Naive B cell (primary cell): ENCODE measurements around the gene HSF2BP. TPM values are rescaled to one million over a fixed set of nuclear protein-coding genes. Genes with fewer than 3 reads are reported as not detected.
"Not testable (repeated sequence)": the region's sequence is repeated elsewhere in the genome, so short reads cannot be mapped to it uniquely, and the experiment has no call there.

Experiments
- ATAC-seq, 2 donors: fragments of 150-1000 bp; cut with Tn5 transposase; 2 replicates each; pipeline ENCODE4 v1.10.0; 2021; ENCODE audit warnings: low read depth in 2 of 2, mild to moderate bottlenecking in 2 of 2, moderate library complexity in 2 of 2
- DNase-seq: peaks from one replicate; pipeline ENCODE4 v3.0.0; 2022
- H3K27ac Mint-ChIP-seq, 6 donors: one replicate each; pipeline ENCODE4 v1.8.0; 2020 to 2022; ENCODE audit warnings: mild to moderate bottlenecking in 6 of 6, mixed read lengths in 6 of 6, moderate library complexity in 5 of 6, inconsistent platforms in 2 of 6
- H3K27me3 Mint-ChIP-seq, 3 donors: one replicate each; pipeline ENCODE4 v1.8.0; 2021 to 2022; ENCODE audit warnings: mixed read lengths in 3 of 3, mild to moderate bottlenecking in 1 of 3
- H3K36me3 Mint-ChIP-seq, 2 donors: one replicate each; pipeline ENCODE4 v1.8.0; 2020 to 2022; ENCODE audit warnings: mixed read lengths in 2 of 2, inconsistent platforms in 1 of 2, mild to moderate bottlenecking in 1 of 2
- H3K4me1 Mint-ChIP-seq, 3 donors: one replicate each; pipeline ENCODE4 v1.8.0; 2020 to 2022; ENCODE audit warnings: mixed read lengths in 3 of 3, inconsistent platforms in 1 of 3, mild to moderate bottlenecking in 1 of 3, moderate library complexity in 1 of 3
- H3K4me3 Mint-ChIP-seq, 8 donors: one replicate each; pipeline ENCODE4 v1.8.0; 2020 to 2022; ENCODE audit warnings: mild to moderate bottlenecking in 8 of 8, mixed read lengths in 8 of 8, moderate library complexity in 8 of 8, inconsistent platforms in 2 of 8
- H3K9me3 Mint-ChIP-seq, 7 donors: one replicate each; pipeline ENCODE4 v1.8.0; 2020 to 2022; ENCODE audit warnings: mixed read lengths in 7 of 7, mild to moderate bottlenecking in 5 of 7, inconsistent platforms in 2 of 7, moderate library complexity in 1 of 7
- polyA plus RNA-seq, 6 donors: library from polyadenylated mRNA; unstranded; fragments of 300-500 nt; fragmentation: Illumina TruSeq; gene quantifications; one replicate each; pipeline ENCODE4 v1.2.3, GENCODE V29; 2021; ENCODE audit warnings: low read depth in 6 of 6

Gene HSF2BP
- polyA plus RNA-seq, 6 donors from 2014 or later = 0.13 to 1.2 (median 0.49) TPM; not detected in 2

DNA sequence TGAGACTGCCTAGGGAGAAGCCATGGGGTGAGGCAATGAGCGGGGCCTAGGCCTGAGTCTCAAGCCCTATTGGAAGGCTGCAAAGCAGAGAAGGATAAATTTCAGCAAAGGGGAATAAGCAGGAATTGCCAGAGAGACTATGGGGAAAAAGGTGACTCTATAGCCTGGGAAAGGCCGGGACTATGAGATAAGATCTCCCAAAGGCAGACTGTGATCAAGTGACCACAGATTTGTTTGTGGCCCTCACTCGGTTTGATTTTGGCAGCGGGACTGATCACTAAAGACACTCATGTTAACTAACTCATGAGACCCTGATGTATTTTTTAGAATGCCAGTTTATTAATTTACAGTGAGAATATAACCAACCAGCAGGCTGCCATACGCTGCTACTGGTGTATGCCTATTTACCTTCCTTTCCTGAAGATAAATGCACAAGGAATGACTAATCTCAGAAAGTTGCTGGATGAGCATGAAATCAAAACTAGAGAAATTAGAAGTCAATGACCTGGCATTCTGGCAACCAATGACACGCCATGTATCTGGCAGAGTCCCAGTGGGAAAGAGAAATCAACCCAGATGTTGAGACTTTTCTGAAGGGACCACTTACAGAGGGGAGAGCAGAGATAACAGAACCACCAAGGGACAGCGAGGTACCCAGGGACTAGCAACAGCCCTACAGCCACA, 4.3 kb downstream of the HSF2BP start:
- DNase-seq (no peak), ATAC-seq (no peak)
- H3K4me1 Mint-ChIP-seq = peaks cover 3 to 13% (median 10%) of the 10 kb centered on the region in 3 donors
- H3K27me3 Mint-ChIP-seq = peaks cover 0 to 7% (median 0%) of the 10 kb centered on the region in 3 donors
- no peaks in the 10 kb centered on the region for H3K9me3 Mint-ChIP-seq
- H3K4me3 Mint-ChIP-seq = peak overlapping the region in 2 of 8 donors; percentile 7 to 69
- H3K27ac Mint-ChIP-seq = peak overlapping the region in 1 of 6 donors; percentile 69
- no peaks in the 10 kb centered on the region for H3K36me3 Mint-ChIP-seq

DNA sequence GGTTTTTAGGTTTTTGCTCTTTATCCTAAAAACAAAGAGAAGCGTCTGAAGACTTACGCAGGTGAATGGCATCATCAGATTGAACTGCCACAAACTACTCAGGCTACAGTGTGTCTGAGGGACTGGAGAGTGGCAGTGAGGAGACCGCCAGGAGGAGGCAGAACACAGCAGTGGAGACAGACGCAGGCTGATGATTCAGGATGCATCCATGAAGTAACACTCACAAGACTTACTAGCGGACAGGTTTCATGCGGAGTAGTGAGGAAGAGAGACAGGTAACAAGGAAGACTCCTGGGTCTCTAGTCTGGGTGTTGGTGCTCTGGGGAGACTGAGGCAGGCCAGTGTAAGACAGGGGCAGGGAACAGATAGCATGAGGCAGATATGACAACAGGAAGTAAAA, 5.7 kb downstream of the HSF2BP start:
- peaks cover 0 to 6% (median 3%) of the 10 kb centered on the region in 3 donors for H3K4me1 Mint-ChIP-seq
- no peak overlapping the region for H3K27ac Mint-ChIP-seq
- no peaks in the 10 kb centered on the region for H3K36me3 Mint-ChIP-seq
- DNase-seq (no peak), ATAC-seq (no peak)
- no peaks in the 10 kb centered on the region for H3K9me3 Mint-ChIP-seq
- H3K27me3 Mint-ChIP-seq = peaks cover 0 to 7% (median 0%) of the 10 kb centered on the region in 3 donors
- peak overlapping the region in 1 of 8 donors; percentile 46 for H3K4me3 Mint-ChIP-seq

DNA sequence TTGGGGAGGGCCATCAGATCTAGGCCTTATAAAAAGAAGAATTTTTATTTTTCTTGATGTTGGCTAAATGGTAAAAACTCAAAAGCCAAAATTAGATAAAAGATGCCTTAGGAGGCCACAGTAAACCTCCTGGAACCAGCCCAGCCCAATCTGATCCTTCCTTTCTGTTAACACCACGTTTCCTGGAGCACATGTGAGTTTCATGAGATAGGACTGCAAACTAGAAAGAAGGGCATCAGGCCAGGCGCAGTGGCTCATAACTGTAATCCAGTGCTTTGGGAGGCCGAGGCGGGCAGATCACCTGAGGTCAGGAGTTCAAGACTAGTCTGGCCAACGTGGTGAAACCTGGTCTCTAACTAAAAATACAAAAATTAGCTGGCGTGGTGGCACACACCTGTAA, 6.7 kb downstream of the HSF2BP start:
- H3K27me3 Mint-ChIP-seq = peaks cover 0 to 7% (median 0%) of the 10 kb centered on the region in 3 donors

DNA sequence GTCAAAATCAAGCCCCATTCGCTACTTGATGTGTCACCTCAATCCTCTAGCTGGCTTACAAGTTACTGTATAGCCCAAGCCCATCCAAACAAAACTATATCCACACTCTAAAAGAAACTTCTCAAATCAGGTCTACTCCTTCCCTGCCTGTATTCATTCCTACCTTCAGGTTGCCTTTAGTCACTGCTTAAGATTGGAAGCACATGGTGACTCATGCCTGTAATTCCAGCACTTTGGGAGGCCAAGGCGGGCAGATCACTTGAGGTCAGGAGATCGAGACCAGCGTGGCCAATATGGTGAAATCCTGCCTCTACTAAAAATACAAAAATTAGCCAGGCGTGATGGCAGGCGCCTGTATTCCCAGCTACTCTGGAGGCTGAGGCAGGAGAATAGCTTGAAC, 7.4 kb downstream of the HSF2BP start:
- H3K4me3 Mint-ChIP-seq, ATAC-seq, H3K9me3 Mint-ChIP-seq, H3K27me3 Mint-ChIP-seq, H3K4me1 Mint-ChIP-seq, DNase-seq, H3K36me3 Mint-ChIP-seq: not testable (repeated sequence)
- H3K27ac Mint-ChIP-seq = peak overlapping the region in 1 of 6 donors; percentile 85

More for the DNA sequence above, 6.7 kb downstream of the HSF2BP start:
- no peaks in the 10 kb centered on the region for H3K9me3 Mint-ChIP-seq
- no peak overlapping the region for H3K27ac Mint-ChIP-seq
- no peaks in the 10 kb centered on the region for H3K36me3 Mint-ChIP-seq
- H3K4me3 Mint-ChIP-seq = no peak overlapping the region
- peaks cover 0 to 6% (median 3%) of the 10 kb centered on the region in 3 donors for H3K4me1 Mint-ChIP-seq
- no peak for DNase-seq
- no peak for ATAC-seq

- Mint-ChIP-seq H3K4me3 (peak overlapping the region in 1 of 8 donors; percentile 33), H3K9me3 (no peaks in the 10 kb centered on the region)
- ATAC-seq = no peak
Observed at GRCh38 chr21:43648171-43648570, 11.1 kb downstream of the HSF2BP start.

DNA sequence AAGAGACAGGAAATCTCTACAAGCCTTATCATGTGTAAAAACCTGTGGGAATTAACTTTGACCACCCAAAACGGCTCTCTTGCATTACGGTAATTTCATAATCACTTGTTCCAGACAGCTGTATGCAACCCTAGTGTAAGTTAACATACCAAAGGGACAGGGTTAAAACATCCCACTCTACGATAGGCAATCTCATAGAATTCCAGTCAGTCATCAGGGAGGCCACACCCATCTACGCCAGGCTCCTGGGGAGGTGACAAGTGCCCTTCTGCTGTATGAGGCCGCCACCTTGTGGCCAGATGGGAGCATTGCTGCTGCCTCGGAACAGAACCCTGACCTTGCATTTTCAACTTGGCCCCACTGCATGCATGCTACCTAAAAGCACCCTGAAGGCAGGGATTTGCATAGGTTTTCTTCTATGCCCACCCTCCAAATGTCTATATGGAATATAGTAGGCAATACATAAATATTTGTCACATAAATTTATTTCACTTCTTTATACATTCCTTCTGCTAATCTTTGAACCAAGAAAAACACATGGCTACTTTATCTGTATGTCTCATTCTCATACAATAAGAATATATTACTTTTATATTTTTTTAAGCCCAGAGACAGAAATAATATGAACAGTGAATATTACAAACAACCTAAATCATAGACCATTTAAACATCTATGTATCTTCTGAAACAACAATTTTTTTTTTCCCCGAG, 12.6 kb downstream of the HSF2BP start:
- DNase-seq (peak; percentile 79), ATAC-seq (peak; percentile 77 to 85)
- peak overlapping the region in 7 of 8 donors; percentile 2 to 76 (median 44) for H3K4me3 Mint-ChIP-seq
- no peaks in the 10 kb centered on the region for H3K36me3 Mint-ChIP-seq
- peaks cover 0 to 7% (median 0%) of the 10 kb centered on the region in 3 donors for H3K27me3 Mint-ChIP-seq
- H3K27ac Mint-ChIP-seq = peak overlapping the region; percentile 51 to 92 (median 86)
- no peaks in the 10 kb centered on the region for H3K9me3 Mint-ChIP-seq
- peaks cover 12 to 19% (median 15%) of the 10 kb centered on the region in 3 donors for H3K4me1 Mint-ChIP-seq

More at GRCh38 chr21:43648171-43648570, 11.1 kb downstream of the HSF2BP start:
- no peak overlapping the region for H3K27ac Mint-ChIP-seq
- DNase-seq = no peak
- H3K27me3 Mint-ChIP-seq = peaks cover 0 to 7% (median 0%) of the 10 kb centered on the region in 3 donors
- no peaks in the 10 kb centered on the region for H3K36me3 Mint-ChIP-seq
- peaks cover 12 to 19% (median 15%) of the 10 kb centered on the region in 3 donors for H3K4me1 Mint-ChIP-seq

DNA sequence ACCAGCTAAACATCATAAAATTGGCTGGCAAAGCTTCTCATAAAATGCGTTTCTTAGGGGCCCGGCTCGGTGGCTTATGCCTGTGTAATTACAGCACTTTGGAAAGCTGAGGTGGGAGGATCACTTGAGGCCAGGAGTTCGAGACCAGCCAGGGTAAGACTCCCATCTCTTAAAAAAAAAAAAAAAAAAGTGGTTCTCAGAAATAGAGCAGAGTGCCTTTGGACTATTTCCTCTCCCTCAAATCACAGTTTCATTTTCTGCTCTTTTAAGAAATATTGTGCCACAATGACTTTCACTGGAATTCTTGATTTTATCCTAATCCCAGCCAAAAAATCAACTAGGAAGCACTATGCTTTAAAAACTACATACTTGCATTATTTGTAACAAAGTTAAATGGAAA, 13.3 kb downstream of the HSF2BP start:
- H3K4me3 Mint-ChIP-seq = peak overlapping the region in 6 of 8 donors; percentile 18 to 76 (median 70)
- no peaks in the 10 kb centered on the region for H3K9me3 Mint-ChIP-seq
- peaks cover 12 to 19% (median 15%) of the 10 kb centered on the region in 3 donors for H3K4me1 Mint-ChIP-seq
- ATAC-seq = peak in 1 of 2 donors; percentile 8
- H3K27ac Mint-ChIP-seq = peak overlapping the region; percentile 52 to 92 (median 84)
- DNase-seq = no peak
- H3K27me3 Mint-ChIP-seq = peaks cover 0 to under 1% (median 0%) of the 10 kb centered on the region in 3 donors
- no peaks in the 10 kb centered on the region for H3K36me3 Mint-ChIP-seq

GRCh38 chr21:43645136-43645891, 14.0 kb downstream of the HSF2BP start:
- peaks cover 12 to 19% (median 15%) of the 10 kb centered on the region in 3 donors for H3K4me1 Mint-ChIP-seq
- no peaks in the 10 kb centered on the region for H3K36me3 Mint-ChIP-seq
- peak overlapping the region; percentile 52 to 92 (median 84) for H3K27ac Mint-ChIP-seq
- peak overlapping the region in 6 of 8 donors; percentile 18 to 76 (median 70) for H3K4me3 Mint-ChIP-seq
- no peaks in the 10 kb centered on the region for H3K27me3 Mint-ChIP-seq
- peak; percentile 81 to 87 for ATAC-seq
- peak; percentile 71 for DNase-seq
- H3K9me3 Mint-ChIP-seq = no peaks in the 10 kb centered on the region

- Mint-ChIP-seq H3K36me3 (no peaks in the 10 kb centered on the region), H3K4me3 (peak overlapping the region in 1 of 8 donors; percentile 22), H3K9me3 (no peaks in the 10 kb centered on the region), H3K4me1 (peaks cover 12 to 19% (median 15%) of the 10 kb centered on the region in 3 donors), H3K27ac (peak overlapping the region in 1 of 6 donors; percentile 9), H3K27me3 (no peaks in the 10 kb centered on the region)
- no peak for ATAC-seq
- no peak for DNase-seq
Observed at GRCh38 chr21:43644609-43645008, 14.7 kb downstream of the HSF2BP start.

DNA sequence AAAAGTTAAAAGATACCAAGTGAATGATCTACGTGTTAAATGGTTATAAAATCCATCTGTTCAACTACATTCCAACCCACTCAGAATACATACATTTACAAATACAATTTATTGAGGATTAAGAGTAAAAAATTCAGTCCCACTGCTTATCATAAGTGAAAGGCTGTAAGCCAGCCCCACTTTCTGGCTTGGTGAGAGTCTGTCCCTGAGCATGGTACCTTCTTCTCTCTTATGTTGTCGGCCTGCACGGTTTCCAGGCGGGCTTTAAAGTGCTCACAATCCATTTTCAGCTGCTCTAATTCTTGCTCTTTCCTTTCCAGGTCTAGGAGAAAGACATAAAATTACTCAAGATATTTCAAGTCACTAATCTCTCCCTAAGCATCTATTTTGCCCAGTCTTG, 15.2 kb downstream of the HSF2BP start:
- Mint-ChIP-seq H3K4me1 (peaks cover 12 to 19% (median 15%) of the 10 kb centered on the region in 3 donors), H3K27me3 (no peaks in the 10 kb centered on the region), H3K36me3 (no peaks in the 10 kb centered on the region), H3K27ac (peak overlapping the region in 2 of 6 donors; percentile 9 to 42), H3K9me3 (no peaks in the 10 kb centered on the region), H3K4me3 (no peak overlapping the region)
- DNase-seq = no peak
- ATAC-seq = no peak

GRCh38 chr21:43643193-43643592, 16.1 kb downstream of the HSF2BP start:
- H3K9me3 Mint-ChIP-seq = no peaks in the 10 kb centered on the region
- ATAC-seq (no peak), DNase-seq (no peak)
- no peaks in the 10 kb centered on the region for H3K36me3 Mint-ChIP-seq
- H3K4me1 Mint-ChIP-seq = peaks cover 12 to 19% (median 15%) of the 10 kb centered on the region in 3 donors
- no peak overlapping the region for H3K27ac Mint-ChIP-seq
- no peak overlapping the region for H3K4me3 Mint-ChIP-seq
- H3K27me3 Mint-ChIP-seq = no peaks in the 10 kb centered on the region

DNA sequence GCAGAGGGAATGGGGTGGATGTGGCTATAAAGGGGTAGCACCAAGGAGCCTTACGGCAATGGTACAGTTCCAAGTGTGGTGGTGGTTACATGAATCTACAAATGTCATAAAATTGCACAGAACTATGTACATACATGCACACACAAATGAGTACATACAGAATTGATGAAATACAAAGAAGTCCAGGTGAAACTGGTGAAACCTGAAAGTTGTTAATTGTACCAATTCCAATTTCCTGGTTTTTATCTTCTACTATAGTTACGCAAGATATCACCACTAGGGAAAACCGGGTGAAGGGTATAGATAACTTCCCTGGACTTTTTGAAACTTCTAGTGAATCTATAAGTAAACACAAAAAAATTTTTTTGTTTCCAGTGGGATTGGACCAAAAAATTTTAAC, 18.9 kb downstream of the HSF2BP start:
- H3K4me3 Mint-ChIP-seq = no peak overlapping the region
- no peaks in the 10 kb centered on the region for H3K36me3 Mint-ChIP-seq
- H3K9me3 Mint-ChIP-seq = no peaks in the 10 kb centered on the region
- H3K4me1 Mint-ChIP-seq = peaks cover 2 to 4% (median 3%) of the 10 kb centered on the region in 3 donors
- ATAC-seq = no peak
- no peaks in the 10 kb centered on the region for H3K27me3 Mint-ChIP-seq
- H3K27ac Mint-ChIP-seq = no peak overlapping the region
- DNase-seq = no peak
